ACC112 (cell line): ENCODE measurements around the gene ABHD14A.

Source experiments
- H2AFZ ChIP-seq: fragments of 200-600 bp; sonication (generic); one replicate; pipeline ENCODE4 v1.6.0; 2017; ENCODE audit warnings: antibody characterized with exemption, low read length; ENCODE audit not compliant: unreplicated experiment
- H3K27ac ChIP-seq: fragments of 200-600 bp; sonication (generic); 2 replicates; pipeline ENCODE4 v1.5.1; 2014; ENCODE audit warnings: low read depth, mild to moderate bottlenecking, antibody characterized with exemption, low read length, moderate library complexity
- H3K27me3 ChIP-seq: fragments of 200-600 bp; sonication (generic); 2 replicates; pipeline ENCODE4 v1.6.1; 2014; ENCODE audit warnings: mild to moderate bottlenecking, antibody characterized with exemption, low read length, moderate library complexity, mixed read lengths; ENCODE audit not compliant: insufficient read depth
- H3K36me3 ChIP-seq: fragments of 200-600 bp; sonication (generic); 2 replicates; pipeline ENCODE4 v1.6.1; 2016; ENCODE audit warnings: mild to moderate bottlenecking, antibody characterized with exemption, low read length, moderate library complexity, mixed read lengths; ENCODE audit not compliant: insufficient read depth
- H3K4me1 ChIP-seq: fragments of 200-600 bp; sonication (generic); one replicate; pipeline ENCODE4 v1.6.1; 2016; ENCODE audit warnings: low read length, mixed read lengths; ENCODE audit not compliant: insufficient read depth, unreplicated experiment, control insufficient read depth
- H3K4me3 ChIP-seq: fragments of 200-600 bp; sonication (generic); 2 replicates; pipeline ENCODE4 v1.5.1; 2014; ENCODE audit warnings: mild to moderate bottlenecking, low read depth, low read length
- H3K79me2 ChIP-seq: fragments of 200-600 bp; sonication (generic); one replicate; pipeline ENCODE4 v1.6.0; 2016; ENCODE audit warnings: low read length; ENCODE audit not compliant: control insufficient read depth, unreplicated experiment, insufficient read depth

The ABHD14A gene

DNA sequence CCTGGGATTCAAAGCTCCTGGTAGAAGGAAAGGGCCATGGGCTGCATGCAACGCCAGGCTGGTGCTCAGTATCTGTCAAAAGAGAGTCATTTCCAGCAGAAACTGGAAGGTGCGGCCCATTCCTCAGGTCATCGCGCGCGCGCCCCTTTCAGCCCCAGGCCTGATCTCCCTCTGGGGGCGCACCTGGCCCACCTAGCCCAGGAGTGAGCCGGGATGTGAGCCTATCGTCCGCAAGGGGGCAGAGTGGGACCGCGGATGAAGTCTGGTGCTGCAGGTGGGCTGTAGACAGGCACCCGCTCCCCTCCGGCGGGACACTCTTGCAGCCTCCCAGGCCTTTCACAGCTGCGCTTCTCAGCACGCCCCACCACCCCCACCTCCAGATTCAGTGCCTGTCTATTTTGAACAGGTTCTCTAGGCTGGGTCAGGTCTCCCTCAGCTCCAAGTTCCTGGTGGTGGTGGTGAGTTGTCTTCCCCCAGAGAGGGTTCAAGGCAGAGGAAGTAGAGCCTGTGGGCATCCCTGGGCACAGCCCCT is 26.6 kb downstream of the ABHD14A start:
- Histone ChIP-seq H3K27ac (no peak overlapping the region), H3K27me3 (no peaks in the 10 kb centered on the region), H3K36me3 (no peaks in the 10 kb centered on the region), H2AFZ (no peak overlapping the region), H3K4me1 (peaks cover 14% of the 10 kb centered on the region), H3K4me3 (no peak overlapping the region), H3K79me2 (no peaks in the 10 kb centered on the region)

DNA sequence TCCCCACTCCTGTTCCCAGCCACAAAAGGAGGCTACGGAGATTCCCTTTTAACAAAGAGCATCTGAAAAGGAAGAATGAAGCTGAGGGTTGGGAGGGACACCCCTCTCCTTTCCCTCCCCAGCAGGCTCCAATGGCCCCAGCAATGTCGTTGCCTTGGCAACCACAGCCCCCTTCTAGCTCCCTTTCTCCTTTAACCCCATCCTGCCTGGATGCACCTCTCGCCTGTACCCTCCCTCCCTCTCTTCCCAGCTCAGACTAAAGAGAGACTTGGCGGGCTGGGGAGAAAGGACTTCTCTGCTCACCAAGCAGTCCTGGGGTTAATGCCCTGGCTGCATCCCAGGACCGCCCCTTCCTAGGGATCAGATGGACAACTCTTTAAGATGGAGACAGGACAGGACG is 27.9 kb downstream of the ABHD14A start:
- Histone ChIP-seq H3K4me3 (no peak overlapping the region), H3K36me3 (no peaks in the 10 kb centered on the region), H3K4me1 (peaks cover 14% of the 10 kb centered on the region), H3K27ac (no peak overlapping the region), H3K27me3 (no peaks in the 10 kb centered on the region), H2AFZ (no peak overlapping the region), H3K79me2 (no peaks in the 10 kb centered on the region)

DNA sequence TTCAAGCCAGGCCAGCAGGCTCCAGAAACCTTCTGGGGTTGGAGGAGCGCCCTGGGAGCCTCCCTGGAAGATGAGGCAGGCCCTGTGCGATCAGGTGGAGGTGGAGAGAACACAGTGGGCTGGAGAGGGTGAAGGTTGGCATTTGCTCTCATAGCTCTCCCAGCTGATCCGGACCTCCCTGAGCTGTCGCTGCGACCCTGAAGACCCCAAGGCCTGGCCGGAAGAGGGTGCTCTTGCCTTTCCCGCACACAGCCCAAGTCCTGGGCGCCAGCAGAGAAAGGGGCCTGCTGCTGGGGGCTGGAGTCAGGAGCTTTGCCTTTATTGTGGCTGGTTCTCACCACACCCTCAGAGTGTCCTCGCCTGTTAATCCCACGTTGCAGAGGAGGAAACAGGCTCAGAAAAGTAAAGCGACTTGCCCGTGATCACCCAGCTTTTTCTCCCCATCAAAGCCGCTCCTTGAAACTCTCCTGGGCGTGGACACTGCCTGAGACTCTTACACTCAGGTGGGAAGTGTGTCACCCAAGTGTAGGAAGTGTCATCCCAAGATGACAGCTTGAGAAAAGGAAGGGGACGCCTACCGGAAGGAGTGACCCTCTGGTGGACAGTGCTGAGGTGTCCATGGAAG is 29.4 kb downstream of the ABHD14A start:
- H3K79me2 ChIP-seq, result no peaks in the 10 kb centered on the region
- H3K27ac ChIP-seq, result no peak overlapping the region
- no peaks in the 10 kb centered on the region for H3K36me3 ChIP-seq
- H3K4me1 ChIP-seq, result peaks cover 14% of the 10 kb centered on the region
- no peak overlapping the region for H3K4me3 ChIP-seq
- H3K27me3 ChIP-seq, result no peaks in the 10 kb centered on the region
- no peak overlapping the region for H2AFZ ChIP-seq

DNA sequence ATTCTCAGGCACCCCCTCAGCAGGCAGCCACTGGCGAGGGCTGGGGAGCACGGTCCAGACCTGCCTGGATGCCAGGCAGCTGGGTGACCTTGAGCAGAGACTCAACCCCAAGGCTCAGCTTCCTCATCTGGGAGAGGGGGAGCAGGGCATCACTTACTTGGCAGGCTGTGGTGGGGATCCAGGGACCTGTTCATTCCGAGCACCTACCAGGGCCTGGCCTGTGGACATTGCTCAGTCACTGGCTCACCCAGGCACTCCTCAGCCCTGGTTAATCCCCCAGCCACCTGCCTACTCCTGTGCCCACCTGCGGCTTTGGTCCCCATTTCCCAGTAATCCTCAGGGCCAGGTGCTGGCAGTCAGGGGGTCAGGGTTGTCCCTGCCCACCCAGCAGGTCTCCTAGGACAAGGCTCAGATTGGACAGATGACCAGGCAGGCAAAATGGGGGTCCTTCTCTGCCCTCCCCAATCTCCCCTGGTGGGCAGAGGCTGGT is 30.1 kb downstream of the ABHD14A start:
- H3K4me1 ChIP-seq, result peaks cover 14% of the 10 kb centered on the region
- H2AFZ ChIP-seq, result no peak overlapping the region
- H3K36me3 ChIP-seq, result no peaks in the 10 kb centered on the region
- H3K27me3 ChIP-seq, result no peaks in the 10 kb centered on the region
- H3K4me3 ChIP-seq, result no peak overlapping the region
- no peak overlapping the region for H3K27ac ChIP-seq
- no peaks in the 10 kb centered on the region for H3K79me2 ChIP-seq

DNA sequence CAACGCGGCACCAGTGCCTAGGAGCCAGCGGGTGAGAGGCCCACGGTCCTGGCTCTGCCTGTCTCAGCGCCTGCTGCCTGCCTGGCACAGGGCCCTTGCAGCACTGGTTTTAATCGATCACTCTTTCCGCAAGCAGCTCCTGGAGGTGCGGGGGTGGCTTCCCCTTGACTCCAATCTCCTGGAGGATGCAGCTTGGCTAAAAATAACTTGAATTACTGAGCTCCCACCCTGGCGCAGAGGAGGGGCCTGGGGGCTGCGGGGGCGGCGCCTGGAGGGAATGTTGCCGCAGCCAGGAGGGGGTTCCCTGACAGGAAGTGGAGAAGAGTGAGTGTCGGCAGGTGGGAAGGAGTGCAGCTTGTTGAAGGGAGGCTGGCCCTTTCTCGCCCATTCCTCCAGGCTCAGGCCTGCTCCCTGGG is 30.7 kb downstream of the ABHD14A start:
- Histone ChIP-seq H3K4me3 (no peak overlapping the region), H3K79me2 (no peaks in the 10 kb centered on the region), H2AFZ (peak overlapping the region; percentile 39), H3K27me3 (no peaks in the 10 kb centered on the region), H3K27ac (no peak overlapping the region), H3K4me1 (peaks cover 14% of the 10 kb centered on the region), H3K36me3 (no peaks in the 10 kb centered on the region)

DNA sequence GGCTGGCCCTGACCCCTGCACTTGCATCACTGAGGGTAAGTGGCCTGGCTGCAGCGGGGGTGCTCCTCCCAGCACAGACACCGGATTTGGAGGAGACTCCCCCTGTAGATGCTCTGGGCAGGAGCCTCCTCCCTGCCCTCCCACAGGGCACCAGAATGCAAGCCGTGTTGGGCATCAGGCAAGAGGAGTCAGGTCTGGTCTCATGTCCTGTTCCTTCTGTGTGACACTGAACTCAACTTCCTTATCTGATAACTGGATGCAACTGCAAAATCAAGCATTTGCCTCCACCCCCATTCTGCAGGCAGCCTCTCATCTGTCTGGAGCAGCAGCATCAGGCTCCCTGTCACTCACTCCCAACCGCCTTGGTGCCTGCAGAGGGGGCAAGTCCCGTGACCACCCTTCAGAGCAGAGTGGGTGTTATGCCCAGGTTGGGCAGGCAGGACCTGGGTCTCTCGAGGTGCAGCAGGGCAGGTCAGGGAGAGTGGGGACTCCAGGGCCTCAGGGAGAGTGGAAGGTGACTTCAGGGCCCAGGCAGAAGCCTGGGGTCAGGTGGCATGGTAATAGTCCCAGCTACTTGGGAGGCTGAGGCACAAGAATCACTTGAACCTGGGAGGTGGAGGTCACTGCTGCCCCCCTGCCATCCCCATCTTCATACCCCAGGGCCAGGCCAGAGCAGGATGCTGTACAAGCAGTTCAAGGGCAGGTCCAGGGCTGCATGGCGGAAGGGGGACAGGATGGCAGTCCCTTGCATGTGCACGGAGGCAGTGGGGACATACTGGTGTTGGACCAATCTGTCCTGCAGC is 31.4 kb downstream of the ABHD14A start:
- Histone ChIP-seq H3K27me3 (no peaks in the 10 kb centered on the region), H2AFZ (peak overlapping the region; percentile 39), H3K4me3 (no peak overlapping the region), H3K27ac (no peak overlapping the region), H3K36me3 (no peaks in the 10 kb centered on the region), H3K4me1 (peaks cover 14% of the 10 kb centered on the region), H3K79me2 (no peaks in the 10 kb centered on the region)

DNA sequence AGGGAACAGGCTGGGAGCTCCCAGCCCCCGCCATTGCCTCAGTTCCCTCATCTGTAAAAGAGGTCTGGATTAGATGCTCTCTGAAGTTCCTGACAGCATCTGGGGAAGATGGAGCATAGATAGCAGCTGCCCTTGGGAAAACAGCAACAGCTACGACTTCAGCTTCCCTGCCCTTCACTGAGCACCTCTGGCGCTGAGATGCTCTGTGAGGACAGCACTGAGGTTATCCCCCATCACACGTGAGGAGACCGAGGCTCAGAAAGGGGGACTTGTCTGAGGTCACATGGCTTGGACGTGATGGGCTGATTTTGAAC is 31.9 kb downstream of the ABHD14A start:
- Histone ChIP-seq H2AFZ (no peak overlapping the region), H3K79me2 (no peaks in the 10 kb centered on the region), H3K4me3 (no peak overlapping the region), H3K27ac (no peak overlapping the region), H3K4me1 (peaks cover 14% of the 10 kb centered on the region), H3K27me3 (no peaks in the 10 kb centered on the region), H3K36me3 (no peaks in the 10 kb centered on the region)

DNA sequence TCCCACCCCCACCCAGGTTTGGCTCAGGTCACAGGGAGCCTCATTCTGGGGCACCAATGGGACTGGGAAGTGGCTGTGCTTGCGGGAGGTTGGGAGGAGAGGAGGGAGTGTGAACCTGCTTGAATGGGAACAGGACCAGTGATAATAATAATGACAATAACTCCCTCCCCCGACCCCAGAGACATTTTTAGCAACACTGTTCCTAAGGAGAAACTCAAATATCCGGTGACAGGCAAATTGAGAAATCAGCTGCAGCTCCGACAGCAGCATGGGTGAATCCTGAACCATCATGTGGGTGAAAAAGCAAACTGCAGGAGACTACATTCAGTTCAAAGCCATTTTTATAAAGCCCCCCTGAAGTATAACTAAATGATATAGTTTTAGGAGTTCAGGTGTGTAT is 32.4 kb downstream of the ABHD14A start:
- no peaks in the 10 kb centered on the region for H3K27me3 ChIP-seq
- no peak overlapping the region for H2AFZ ChIP-seq
- H3K27ac ChIP-seq, result no peak overlapping the region
- no peaks in the 10 kb centered on the region for H3K79me2 ChIP-seq
- H3K4me3 ChIP-seq, result no peak overlapping the region
- H3K4me1 ChIP-seq, result peaks cover 14% of the 10 kb centered on the region
- no peaks in the 10 kb centered on the region for H3K36me3 ChIP-seq

DNA sequence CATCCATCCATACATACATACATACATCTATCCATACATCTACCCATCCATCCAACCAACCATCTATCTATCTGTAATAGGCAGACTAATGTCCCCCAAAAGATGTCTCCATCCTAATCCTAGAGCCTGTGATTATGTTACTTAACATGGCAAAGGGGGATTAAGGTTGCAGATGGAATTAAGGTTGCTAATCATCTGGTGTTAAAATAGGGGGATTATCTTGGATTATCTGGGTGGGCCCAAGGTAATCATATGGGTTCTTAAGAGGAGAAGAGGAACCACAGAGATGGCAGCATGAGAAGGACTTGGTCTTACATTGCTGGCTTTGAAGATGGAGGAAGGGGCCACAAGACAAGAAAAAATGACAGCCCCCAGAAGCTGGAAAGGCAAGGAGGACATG is 35.6 kb downstream of the ABHD14A start:
- Histone ChIP-seq H3K4me1 (peaks cover 9% of the 10 kb centered on the region), H3K36me3 (no peaks in the 10 kb centered on the region), H3K79me2 (no peaks in the 10 kb centered on the region), H3K27me3 (no peaks in the 10 kb centered on the region), H3K27ac (no peak overlapping the region), H2AFZ (no peak overlapping the region), H3K4me3 (no peak overlapping the region)

DNA sequence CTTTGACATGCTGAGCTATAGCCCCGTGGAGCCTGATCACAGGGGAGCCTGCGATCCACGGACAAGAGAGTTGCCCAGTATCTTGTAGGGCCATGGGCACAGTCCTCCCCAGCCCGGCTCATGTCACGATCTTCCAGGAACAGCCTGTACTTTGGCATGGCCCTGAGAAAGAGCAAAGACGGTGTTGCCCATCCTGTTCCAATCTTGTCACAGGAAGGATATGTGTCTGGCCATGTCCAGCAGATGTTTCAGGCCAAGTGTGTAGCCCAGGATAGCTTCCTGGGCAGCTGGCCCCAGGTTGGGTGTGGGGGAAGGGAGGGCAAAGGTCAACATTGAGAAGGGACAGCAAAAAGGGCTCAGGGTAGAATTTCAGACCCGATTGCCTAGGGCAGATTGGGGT is 37.8 kb downstream of the ABHD14A start:
- H3K27ac ChIP-seq, result no peak overlapping the region
- no peaks in the 10 kb centered on the region for H3K4me1 ChIP-seq
- H2AFZ ChIP-seq, result no peak overlapping the region
- no peaks in the 10 kb centered on the region for H3K79me2 ChIP-seq
- H3K27me3 ChIP-seq, result no peaks in the 10 kb centered on the region
- H3K4me3 ChIP-seq, result no peak overlapping the region
- H3K36me3 ChIP-seq, result no peaks in the 10 kb centered on the region
